ENCODE measurements around the gene LMF1. TPM values are rescaled to one million over a fixed set of nuclear protein-coding genes. Genes with fewer than 3 reads are reported as not detected.

Gene LMF1
- total and polyA plus RNA-seq, 2 of the 4 experiments (the other 2 are of a cell fraction), result 7.7 to 13.1 TPM

GRCh38 chr16:889586-889985 is 81.2 kb downstream of the LMF1 start:
- H3K9me3 ChIP-seq (ENCODE audit: control insufficient read depth, insufficient read depth, low read length), result peaks cover 6% of the 10 kb centered on the region
- no peak overlapping the region for H3K4me3 ChIP-seq (ENCODE audit: insufficient read depth, low read depth, low read length)
- CTCF ChIA-PET, result no interaction called here
- no peak for DNase-seq
- H3K27ac ChIP-seq (ENCODE audit: insufficient read depth, low read length), result no peak overlapping the region
- in situ Hi-C loops (cut with MboI; ENCODE audit: low sequenced_read_pairs), result no loop called here
- POLR2A ChIA-PET (ENCODE audit: unreplicated experiment), result no interaction called here
- no peak overlapping the region for H2AK9ac ChIP-seq (replicated peaks; ENCODE audit: low read depth, low read length, poor library complexity)
- no peaks in the 10 kb centered on the region; the same call in 1 of the 2 replicates for H4K20me1 ChIP-seq (ENCODE audit: insufficient read depth, low read length)
- H3K36me3 ChIP-seq (ENCODE audit: control insufficient read depth, insufficient read depth, low read length), result peaks cover 3% of the 10 kb centered on the region; the same call in 1 of the 2 replicates
- H3K18ac ChIP-seq (ENCODE audit: low read depth, low read length), result no peak overlapping the region
- H4K8ac ChIP-seq (ENCODE audit: low read depth in 2 of 2, low read length in 2 of 2), result no peak overlapping the region
- no TSS peak for BruUV-seq (replicated peaks)
- H3K9me1 ChIP-seq (ENCODE audit: insufficient read depth, low read length), result no peaks in the 10 kb centered on the region
- H3K9ac ChIP-seq (ENCODE audit: low read depth, low read length), result no peak overlapping the region
- no peak overlapping the region for H2BK15ac ChIP-seq (ENCODE audit: low read depth, low read length)
- dilution Hi-C loops (cut with HindIII; ENCODE audit: low sequenced_read_pairs, unreplicated experiment), result no loop called here
- no peak overlapping the region for H2BK5ac ChIP-seq (ENCODE audit: low read depth, low read length, poor library complexity, severe bottlenecking)
- no peak overlapping the region for H2AK5ac ChIP-seq (ENCODE audit: low read depth, low read length)
- no peak overlapping the region for H4K5ac ChIP-seq (ENCODE audit: low read depth, low read length)
- H2AFZ ChIP-seq (replicated peaks; ENCODE audit: low read length, poor library complexity), result no peak overlapping the region
- no peaks in the 10 kb centered on the region; the same call in 1 of the 2 replicates for H3K27me3 ChIP-seq (ENCODE audit: control insufficient read depth, insufficient read depth, low read length)
- intact Hi-C loops (cut with micrococcal nuclease), result no loop called here
- no peak overlapping the region for H3K23ac ChIP-seq (ENCODE audit: low read depth, low read length)
- H3K79me1 ChIP-seq (ENCODE audit: low read depth in 1 of 2, low read length in 2 of 2), result no peaks in the 10 kb centered on the region
- H2BK20ac ChIP-seq (ENCODE audit: low read depth, low read length), result no peak overlapping the region
- ATAC-seq (ENCODE audit: low read depth), result no peak
- WGBS, 2 experiments (ENCODE audit: extremely low coverage in 2 of 2, insufficient read length in 1 of 2), result 71% methylated on average over 4 of the region's 11 CpGs; no CpG with 5 or more reads in 1 of the 2 experiments
- no peak overlapping the region for H2BK120ac ChIP-seq (ENCODE audit: low read depth, low read length)
- H4K91ac ChIP-seq (ENCODE audit: insufficient read depth, low read depth, low read length), result no peak overlapping the region
- H3K4me1 ChIP-seq (ENCODE audit: control insufficient read depth, insufficient read depth, low read length), result peaks cover 3% of the 10 kb centered on the region; the same call in 1 of the 2 replicates
- no peak overlapping the region for H3K4me2 ChIP-seq (ENCODE audit: low read depth, low read length)
- no peak for TF ChIP-seq CHD1 (IDR thresholded peaks at IDR 0.05; ENCODE audit: low read depth, low read length)
- TF ChIP-seq BHLHE40 (IDR thresholded peaks at IDR 0.05; ENCODE audit: low read depth, low read length), result no peak
- no peak for TF ChIP-seq MXI1 (IDR thresholded peaks at IDR 0.05; ENCODE audit: borderline replicate concordance, low read depth, low read length)
- no peak for TF ChIP-seq RFX5 (IDR thresholded peaks at IDR 0.05; ENCODE audit: low read depth, low read length)
- no peak overlapping the region for H3K4ac ChIP-seq (ENCODE audit: low read depth, low read length)
- H3K56ac ChIP-seq (ENCODE audit: extremely low read depth, insufficient read depth, low read length), result no peak overlapping the region
- H3K14ac ChIP-seq (replicated peaks; ENCODE audit: low read depth, low read length), result no peak overlapping the region
